ENCODE data around the gene PROKR1.

Gene PROKR1

DNA sequence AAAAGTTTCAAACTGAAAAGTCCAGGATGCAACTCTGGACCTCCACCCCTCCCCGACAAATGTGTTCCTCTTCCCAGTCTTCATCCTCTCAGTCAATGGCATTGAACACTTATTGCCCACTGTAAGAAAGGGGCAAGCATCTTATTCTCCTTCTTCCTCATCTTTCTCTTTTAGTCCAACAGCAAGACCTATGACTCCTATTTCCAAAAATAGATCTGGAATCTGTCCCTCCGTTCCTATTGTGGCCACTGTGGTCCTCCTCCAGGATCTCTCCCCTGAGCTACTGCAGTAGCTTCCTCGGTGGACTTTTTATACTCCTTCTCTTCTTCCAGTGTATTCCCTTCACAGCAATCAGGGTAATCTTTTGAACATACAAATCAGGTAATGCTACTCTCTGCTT lies 63.3 kb downstream of the PROKR1 start:
- no peak for DNase-seq
